ENCODE data around the gene ADISSP. TPM values are rescaled to one million over a fixed set of nuclear protein-coding genes. Genes with fewer than 3 reads are reported as not detected.

The ADISSP gene
- total and polyA plus RNA-seq, 2 of the 13 experiments (the other 11 are each of a cell fraction or from before 2014, with no cell fraction given): 38.3 to 90.6 TPM

- TF ChIP-seq, protein P1, sequence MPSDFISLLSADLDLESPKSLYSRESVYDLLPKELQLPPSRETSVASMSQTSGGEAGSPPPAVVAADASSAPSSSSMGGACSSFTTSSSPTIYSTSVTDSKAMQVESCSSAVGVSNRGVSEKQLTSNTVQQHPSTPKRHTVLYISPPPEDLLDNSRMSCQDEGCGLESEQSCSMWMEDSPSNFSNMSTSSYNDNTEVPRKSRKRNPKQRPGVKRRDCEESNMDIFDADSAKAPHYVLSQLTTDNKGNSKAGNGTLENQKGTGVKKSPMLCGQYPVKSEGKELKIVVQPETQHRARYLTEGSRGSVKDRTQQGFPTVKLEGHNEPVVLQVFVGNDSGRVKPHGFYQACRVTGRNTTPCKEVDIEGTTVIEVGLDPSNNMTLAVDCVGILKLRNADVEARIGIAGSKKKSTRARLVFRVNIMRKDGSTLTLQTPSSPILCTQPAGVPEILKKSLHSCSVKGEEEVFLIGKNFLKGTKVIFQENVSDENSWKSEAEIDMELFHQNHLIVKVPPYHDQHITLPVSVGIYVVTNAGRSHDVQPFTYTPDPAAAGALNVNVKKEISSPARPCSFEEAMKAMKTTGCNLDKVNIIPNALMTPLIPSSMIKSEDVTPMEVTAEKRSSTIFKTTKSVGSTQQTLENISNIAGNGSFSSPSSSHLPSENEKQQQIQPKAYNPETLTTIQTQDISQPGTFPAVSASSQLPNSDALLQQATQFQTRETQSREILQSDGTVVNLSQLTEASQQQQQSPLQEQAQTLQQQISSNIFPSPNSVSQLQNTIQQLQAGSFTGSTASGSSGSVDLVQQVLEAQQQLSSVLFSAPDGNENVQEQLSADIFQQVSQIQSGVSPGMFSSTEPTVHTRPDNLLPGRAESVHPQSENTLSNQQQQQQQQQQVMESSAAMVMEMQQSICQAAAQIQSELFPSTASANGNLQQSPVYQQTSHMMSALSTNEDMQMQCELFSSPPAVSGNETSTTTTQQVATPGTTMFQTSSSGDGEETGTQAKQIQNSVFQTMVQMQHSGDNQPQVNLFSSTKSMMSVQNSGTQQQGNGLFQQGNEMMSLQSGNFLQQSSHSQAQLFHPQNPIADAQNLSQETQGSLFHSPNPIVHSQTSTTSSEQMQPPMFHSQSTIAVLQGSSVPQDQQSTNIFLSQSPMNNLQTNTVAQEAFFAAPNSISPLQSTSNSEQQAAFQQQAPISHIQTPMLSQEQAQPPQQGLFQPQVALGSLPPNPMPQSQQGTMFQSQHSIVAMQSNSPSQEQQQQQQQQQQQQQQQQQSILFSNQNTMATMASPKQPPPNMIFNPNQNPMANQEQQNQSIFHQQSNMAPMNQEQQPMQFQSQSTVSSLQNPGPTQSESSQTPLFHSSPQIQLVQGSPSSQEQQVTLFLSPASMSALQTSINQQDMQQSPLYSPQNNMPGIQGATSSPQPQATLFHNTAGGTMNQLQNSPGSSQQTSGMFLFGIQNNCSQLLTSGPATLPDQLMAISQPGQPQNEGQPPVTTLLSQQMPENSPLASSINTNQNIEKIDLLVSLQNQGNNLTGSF (CRISPR knock-in tag; IDR thresholded peaks at IDR 0.05): peak; percentile 72; the same call in 1 of the 2 replicates
- peak; percentile 81; the same call in 1 of the 2 replicates for TF ChIP-seq ZNF569 (CRISPR knock-in tag; IDR thresholded peaks at IDR 0.05; ENCODE audit: borderline replicate concordance)
Measured at GRCh38 chr20:3767427-3768341, at the start of gene ADISSP (continued).

DNA sequence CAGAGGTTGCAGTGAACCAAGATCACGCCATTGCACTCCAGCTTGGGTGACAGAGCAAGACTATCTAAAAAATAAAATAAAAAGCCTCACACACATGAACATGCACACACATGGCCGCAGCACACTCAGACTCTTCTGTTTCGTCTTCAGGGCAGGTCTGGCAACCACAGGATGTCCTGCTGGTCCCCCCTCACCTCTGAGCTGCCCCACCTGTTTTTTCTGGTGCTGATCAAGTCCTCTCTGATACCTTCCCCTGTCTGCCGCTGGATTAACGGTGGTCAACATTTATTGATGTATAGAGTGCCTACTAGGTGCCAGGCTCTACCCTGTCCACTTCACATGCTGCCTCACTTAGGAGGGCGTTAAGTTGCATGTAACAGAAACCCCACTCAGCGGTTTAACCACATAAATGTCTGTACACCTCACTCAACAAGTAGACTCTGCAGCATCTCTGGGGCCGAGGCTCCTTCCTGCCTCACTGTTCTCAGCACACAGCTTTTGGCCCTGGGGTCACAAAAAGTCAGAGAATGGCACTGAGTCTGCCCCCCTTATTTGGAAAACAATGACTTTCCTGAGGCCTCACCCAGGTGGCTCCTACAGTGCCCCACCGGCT lies 48.3 kb upstream of the ADISSP start:
- Histone ChIP-seq H3K36me3 (replicated peaks in 1 of 2; ENCODE audit: control insufficient read depth in 1 of 2, insufficient read depth in 2 of 2, low read length in 2 of 2) (no peaks in the 10 kb centered on the region), H3K27me3 (ENCODE audit: control insufficient read depth in 1 of 2, insufficient read depth in 2 of 2, low read length in 2 of 2) (peaks cover 3 to 14% of the 10 kb centered on the region in 2 experiments; a peak in 3 of 5 replicates), H3K4me3 (replicated peaks in 1 of 3; ENCODE audit: insufficient read depth in 1 of 3, low read depth in 2 of 3, low read length in 3 of 3) (no peak overlapping the region), H2AFZ (ENCODE audit: low read length) (no peak overlapping the region), H3K9ac (ENCODE audit: insufficient read depth, low read depth, low read length) (no peak overlapping the region), H3K4me1 (ENCODE audit: insufficient read depth, low read length) (peaks cover 54% of the 10 kb centered on the region), H3K4me2 (ENCODE audit: low read depth, low read length) (no peak overlapping the region), H3K79me2 (ENCODE audit: insufficient read depth, low read length) (peaks cover under 1% of the 10 kb centered on the region), H3K27ac (ENCODE audit: extremely low read length, insufficient read depth, low read length) (no peak overlapping the region), H4K20me1 (ENCODE audit: insufficient read depth, low read length) (no peaks in the 10 kb centered on the region), H3K9me3 (ENCODE audit: low read length) (no peaks in the 10 kb centered on the region)
- ChIA-PET CTCF (ENCODE audit: low intra/inter-chr PET ratio, low total read pairs) (no interaction called here), POLR2A (no interaction called here)
- FAIRE-seq (no peak), ATAC-seq (no peak), DNase-seq (ENCODE audit: low spot score) (no peak)
- TF ChIP-seq ZNF563 (CRISPR knock-in tag; IDR thresholded peaks at IDR 0.05): no peak
- no peak for TF ChIP-seq YEATS4 (CRISPR knock-in tag; IDR thresholded peaks at IDR 0.05; ENCODE audit: borderline replicate concordance)
- TF ChIP-seq RCOR2 (CRISPR knock-in tag; IDR thresholded peaks at IDR 0.05): no peak
- TF ChIP-seq ZNF367 (CRISPR knock-in tag; IDR thresholded peaks at IDR 0.05; ENCODE audit: borderline replicate concordance): no peak
- no peak for TF ChIP-seq ZNF282 (IDR thresholded peaks at IDR 0.05; ENCODE audit: partially characterized antibody)
- no peak for TF ChIP-seq YEATS2 (CRISPR knock-in tag; IDR thresholded peaks at IDR 0.05; ENCODE audit: borderline replicate concordance)
- TF ChIP-seq ZC3H4 (CRISPR knock-in tag; IDR thresholded peaks at IDR 0.05; ENCODE audit: borderline replicate concordance): no peak
- TF ChIP-seq CERS6 (CRISPR knock-in tag; IDR thresholded peaks at IDR 0.05): no peak
- no peak for TF ChIP-seq TRIM22 (IDR thresholded peaks at IDR 0.05)
- BruUV-seq (replicated peaks): no TSS peak
- intact Hi-C loops (cut with micrococcal nuclease; ENCODE audit: unreplicated experiment): no loop called here
- 31% methylated on average over 9 of the region's 9 CpGs for WGBS (ENCODE audit: low lambda C conversion rate)
- in situ Hi-C loops (cut with HindIII; ENCODE audit: extremely low pct_ligation_motif_present, low pct_unique_long_range_greater_than_20kb): loop anchor here (5.0 kb wide), 1 partner anchor 34 kb away; the partner anchor contains the start of gene SPEF1

All from HepG2 (cell line).